ENCODE data around the gene TRIAP1.

DNA sequence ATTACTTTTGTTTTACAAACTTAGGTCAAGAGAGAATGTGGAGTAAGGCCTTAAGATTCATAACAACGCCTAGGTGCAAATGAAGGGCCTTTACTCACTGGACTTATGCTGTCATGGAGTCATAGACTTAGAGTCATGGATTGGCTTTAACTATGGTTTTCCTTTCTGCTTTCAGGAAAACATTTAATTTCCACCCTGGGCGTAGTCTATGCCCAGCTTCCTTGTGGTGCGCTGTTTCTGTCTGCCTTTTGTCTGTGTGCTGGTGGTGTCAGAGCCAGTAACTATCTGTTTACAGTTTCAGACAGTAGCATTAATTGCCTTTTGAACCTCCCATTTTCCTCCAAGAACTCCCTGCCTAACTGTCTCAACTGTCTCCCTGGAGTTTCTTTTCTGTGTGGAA is 40.1 kb downstream of the TRIAP1 start:
- TF ChIP-seq, protein P1, sequence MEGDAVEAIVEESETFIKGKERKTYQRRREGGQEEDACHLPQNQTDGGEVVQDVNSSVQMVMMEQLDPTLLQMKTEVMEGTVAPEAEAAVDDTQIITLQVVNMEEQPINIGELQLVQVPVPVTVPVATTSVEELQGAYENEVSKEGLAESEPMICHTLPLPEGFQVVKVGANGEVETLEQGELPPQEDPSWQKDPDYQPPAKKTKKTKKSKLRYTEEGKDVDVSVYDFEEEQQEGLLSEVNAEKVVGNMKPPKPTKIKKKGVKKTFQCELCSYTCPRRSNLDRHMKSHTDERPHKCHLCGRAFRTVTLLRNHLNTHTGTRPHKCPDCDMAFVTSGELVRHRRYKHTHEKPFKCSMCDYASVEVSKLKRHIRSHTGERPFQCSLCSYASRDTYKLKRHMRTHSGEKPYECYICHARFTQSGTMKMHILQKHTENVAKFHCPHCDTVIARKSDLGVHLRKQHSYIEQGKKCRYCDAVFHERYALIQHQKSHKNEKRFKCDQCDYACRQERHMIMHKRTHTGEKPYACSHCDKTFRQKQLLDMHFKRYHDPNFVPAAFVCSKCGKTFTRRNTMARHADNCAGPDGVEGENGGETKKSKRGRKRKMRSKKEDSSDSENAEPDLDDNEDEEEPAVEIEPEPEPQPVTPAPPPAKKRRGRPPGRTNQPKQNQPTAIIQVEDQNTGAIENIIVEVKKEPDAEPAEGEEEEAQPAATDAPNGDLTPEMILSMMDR (IDR thresholded peaks at IDR 0.05), result no peak
- peak; percentile 44 for TF ChIP-seq POLR2AphosphoS5 (IDR thresholded peaks at IDR 0.05)
